Measurements from ENCODE around the gene CDC73. TPM values are rescaled to one million over a fixed set of nuclear protein-coding genes. Genes with fewer than 3 reads are reported as not detected.

CDC73 gene
- total RNA-seq, 1 donor from 2014 or later, result 15.3 TPM

DNA sequence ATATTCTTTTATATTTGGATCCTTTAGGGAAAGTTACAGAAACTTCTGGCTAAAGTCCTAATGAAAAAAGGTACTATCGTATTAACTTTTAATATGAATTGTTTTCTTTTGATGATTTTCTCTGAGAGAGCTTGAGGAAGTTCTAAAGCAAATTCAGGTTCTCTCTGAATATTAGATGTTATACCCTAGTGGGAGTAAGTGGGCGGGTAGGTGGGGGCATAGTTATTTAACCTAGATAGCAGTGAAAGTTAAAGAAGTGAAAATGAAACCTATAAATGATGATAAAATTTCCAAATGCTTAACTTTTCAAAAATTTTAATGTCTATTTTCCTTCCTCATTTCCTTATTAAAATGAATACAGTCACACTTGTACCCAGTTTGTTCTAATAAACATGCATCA is 90.8 kb downstream of the CDC73 start:
- DNase-seq (ENCODE audit: low read depth), result no peak
- Histone ChIP-seq H3K4me3 (ENCODE audit: low read depth, low read length) (no peak overlapping the region), H3K27me3 (ENCODE audit: control insufficient read depth, insufficient read depth, low read length) (no peaks in the 10 kb centered on the region), H3K36me3 (ENCODE audit: control insufficient read depth, insufficient read depth, low read length) (no peaks in the 10 kb centered on the region)
- no peak for FAIRE-seq
- TF ChIP-seq, protein P1, sequence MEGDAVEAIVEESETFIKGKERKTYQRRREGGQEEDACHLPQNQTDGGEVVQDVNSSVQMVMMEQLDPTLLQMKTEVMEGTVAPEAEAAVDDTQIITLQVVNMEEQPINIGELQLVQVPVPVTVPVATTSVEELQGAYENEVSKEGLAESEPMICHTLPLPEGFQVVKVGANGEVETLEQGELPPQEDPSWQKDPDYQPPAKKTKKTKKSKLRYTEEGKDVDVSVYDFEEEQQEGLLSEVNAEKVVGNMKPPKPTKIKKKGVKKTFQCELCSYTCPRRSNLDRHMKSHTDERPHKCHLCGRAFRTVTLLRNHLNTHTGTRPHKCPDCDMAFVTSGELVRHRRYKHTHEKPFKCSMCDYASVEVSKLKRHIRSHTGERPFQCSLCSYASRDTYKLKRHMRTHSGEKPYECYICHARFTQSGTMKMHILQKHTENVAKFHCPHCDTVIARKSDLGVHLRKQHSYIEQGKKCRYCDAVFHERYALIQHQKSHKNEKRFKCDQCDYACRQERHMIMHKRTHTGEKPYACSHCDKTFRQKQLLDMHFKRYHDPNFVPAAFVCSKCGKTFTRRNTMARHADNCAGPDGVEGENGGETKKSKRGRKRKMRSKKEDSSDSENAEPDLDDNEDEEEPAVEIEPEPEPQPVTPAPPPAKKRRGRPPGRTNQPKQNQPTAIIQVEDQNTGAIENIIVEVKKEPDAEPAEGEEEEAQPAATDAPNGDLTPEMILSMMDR (IDR thresholded peaks at IDR 0.05; ENCODE audit: insufficient read depth, low read length, severe bottlenecking), result no peak

DNA sequence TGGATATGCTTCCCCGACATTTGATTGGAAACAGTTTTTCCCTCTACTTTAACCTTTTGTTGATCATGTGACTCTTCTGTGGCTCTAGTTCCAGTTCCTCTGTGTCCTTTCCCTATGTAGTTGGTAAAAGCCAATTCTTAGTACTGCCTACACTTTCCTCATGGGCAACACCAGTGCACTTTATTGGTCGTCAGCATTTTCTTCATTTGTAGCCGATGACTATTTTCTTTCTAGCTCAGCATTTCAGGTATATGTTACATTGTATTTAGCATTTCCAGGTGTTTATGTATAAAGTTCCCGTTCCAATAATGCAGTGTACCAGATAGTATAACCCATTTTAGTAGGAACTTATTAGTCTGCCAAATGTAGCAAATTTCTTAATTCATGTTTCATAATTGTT is 92.2 kb downstream of the CDC73 start:
- FAIRE-seq, result no peak
- Histone ChIP-seq H3K36me3 (ENCODE audit: control insufficient read depth, insufficient read depth, low read length) (no peaks in the 10 kb centered on the region), H3K4me3 (ENCODE audit: low read depth, low read length) (no peak overlapping the region), H3K27me3 (ENCODE audit: control insufficient read depth, insufficient read depth, low read length) (no peaks in the 10 kb centered on the region)
- TF ChIP-seq, protein P1 (IDR thresholded peaks at IDR 0.05; ENCODE audit: insufficient read depth, low read length, severe bottlenecking), result no peak
- no peak for DNase-seq (ENCODE audit: low read depth)

DNA sequence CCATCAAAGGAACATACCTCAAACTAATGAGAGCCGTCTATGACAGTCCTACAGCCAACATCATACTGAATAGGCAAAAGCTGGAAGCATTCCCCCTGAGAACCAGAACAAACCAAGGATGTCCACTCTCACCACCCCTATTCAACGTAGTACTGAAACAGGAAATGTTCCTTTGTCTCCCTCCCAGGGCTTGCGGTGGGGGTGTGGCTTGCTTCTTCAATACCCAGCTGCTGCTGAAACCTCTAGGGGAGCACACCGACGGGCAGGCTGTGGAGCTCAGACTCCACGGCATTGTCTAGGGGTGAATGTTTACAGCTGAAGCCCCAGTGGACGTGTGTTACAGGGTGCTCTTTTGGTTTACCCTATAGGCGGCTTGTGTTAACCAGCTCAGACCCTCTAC is 95.1 kb downstream of the CDC73 start:
- no peaks in the 10 kb centered on the region for H3K27me3 ChIP-seq (ENCODE audit: control insufficient read depth, insufficient read depth, low read length)
- no peak overlapping the region for H3K4me3 ChIP-seq (ENCODE audit: low read depth, low read length)
- TF ChIP-seq, protein P1 (IDR thresholded peaks at IDR 0.05; ENCODE audit: insufficient read depth, low read length, severe bottlenecking), result no peak
- FAIRE-seq, result no peak
- no peak for DNase-seq (ENCODE audit: low read depth)
- H3K36me3 ChIP-seq (ENCODE audit: control insufficient read depth, insufficient read depth, low read length), result no peaks in the 10 kb centered on the region

DNA sequence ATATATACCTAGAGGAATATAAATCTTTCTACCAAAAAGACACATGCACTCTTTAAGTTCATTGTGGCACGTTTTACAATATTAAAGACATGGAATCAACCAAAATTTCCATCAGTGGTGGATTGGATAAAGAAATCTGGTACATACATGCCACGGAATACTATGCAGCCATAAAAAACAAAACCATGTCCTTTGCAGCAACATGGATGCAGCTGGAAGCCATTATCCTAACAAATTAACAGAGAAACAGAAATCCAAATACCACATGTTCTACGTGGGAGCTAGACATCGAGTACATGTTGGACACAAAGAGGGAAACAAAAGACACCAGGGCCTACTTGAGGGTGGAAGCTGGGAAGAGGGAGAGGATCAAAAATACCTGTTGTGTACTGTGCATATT is 97.6 kb downstream of the CDC73 start:
- TF ChIP-seq, protein P1 (IDR thresholded peaks at IDR 0.05; ENCODE audit: insufficient read depth, low read length, severe bottlenecking), result no peak
- no peak overlapping the region for H3K4me3 ChIP-seq (ENCODE audit: low read depth, low read length)
- no peak for FAIRE-seq
- H3K27me3 ChIP-seq (ENCODE audit: control insufficient read depth, insufficient read depth, low read length), result no peaks in the 10 kb centered on the region
- no peak for DNase-seq (ENCODE audit: low read depth)
- no peaks in the 10 kb centered on the region for H3K36me3 ChIP-seq (ENCODE audit: control insufficient read depth, insufficient read depth, low read length)

DNA sequence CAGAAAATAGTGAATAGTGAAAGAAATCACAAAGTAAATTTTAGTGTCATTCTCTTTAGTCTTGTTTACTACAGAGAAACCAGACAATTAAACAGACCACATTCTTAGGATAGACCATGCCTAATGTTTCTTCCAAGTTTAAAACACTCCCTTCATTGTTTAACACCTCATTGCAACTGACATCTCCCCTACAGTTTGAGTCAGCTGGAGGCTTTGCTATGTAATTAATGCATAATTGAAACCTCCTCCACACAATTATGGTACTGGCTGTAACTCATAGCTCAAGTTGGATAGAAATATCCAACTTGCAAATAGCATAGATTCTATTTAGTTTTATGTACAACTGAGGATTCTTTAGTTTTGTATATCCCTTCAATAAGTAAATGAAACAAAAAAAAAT is 99.8 kb downstream of the CDC73 start:
- Histone ChIP-seq H3K4me3 (ENCODE audit: low read depth, low read length) (no peak overlapping the region), H3K36me3 (ENCODE audit: control insufficient read depth, insufficient read depth, low read length) (no peaks in the 10 kb centered on the region), H3K27me3 (ENCODE audit: control insufficient read depth, insufficient read depth, low read length) (no peaks in the 10 kb centered on the region)
- TF ChIP-seq, protein P1 (IDR thresholded peaks at IDR 0.05; ENCODE audit: insufficient read depth, low read length, severe bottlenecking), result no peak
- DNase-seq (ENCODE audit: low read depth) (no peak), FAIRE-seq (no peak)

DNA sequence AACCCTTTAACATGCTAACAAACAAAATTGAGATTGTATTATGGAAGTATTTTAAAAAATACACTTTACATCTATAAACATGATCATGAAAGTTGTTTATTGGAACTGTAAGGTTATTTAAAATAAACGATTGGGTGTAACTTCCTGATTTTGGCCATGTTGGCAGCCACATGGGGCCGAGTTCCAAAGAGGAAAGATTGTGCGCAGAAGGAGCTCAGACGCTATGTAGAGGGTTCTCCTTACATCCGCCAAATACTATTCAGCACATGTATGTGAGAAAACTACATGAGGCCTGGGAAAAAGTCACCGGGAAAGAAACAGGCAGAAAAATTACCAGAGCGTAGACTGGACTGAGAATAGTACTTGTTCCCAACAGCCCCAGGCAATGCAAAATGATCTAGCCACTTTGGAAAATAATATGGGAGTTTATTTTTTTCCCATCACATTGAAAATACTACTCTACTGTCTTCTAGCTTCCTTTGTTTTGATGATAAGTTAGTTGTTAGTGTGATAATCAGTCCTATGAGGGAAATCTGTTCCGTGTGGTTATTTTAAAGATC is 100.3 kb downstream of the CDC73 start:
- DNase-seq (ENCODE audit: low read depth), result no peak
- no peaks in the 10 kb centered on the region for H3K27me3 ChIP-seq (ENCODE audit: control insufficient read depth, insufficient read depth, low read length)
- no peak overlapping the region for H3K4me3 ChIP-seq (ENCODE audit: low read depth, low read length)
- H3K36me3 ChIP-seq (ENCODE audit: control insufficient read depth, insufficient read depth, low read length), result no peaks in the 10 kb centered on the region
- no peak for FAIRE-seq
- TF ChIP-seq, protein P1 (IDR thresholded peaks at IDR 0.05; ENCODE audit: insufficient read depth, low read length, severe bottlenecking), result no peak
